HTR-8/SVneo (cell line): ENCODE results near the gene CCDC88C.
"Not testable (repeated sequence)": the region's sequence is repeated elsewhere in the genome, so short reads cannot be mapped to it uniquely, and the experiment has no call there.

Experiments
- DNase-seq: peaks from one replicate; pipeline ENCODE4 v3.0.0; 2011; ENCODE audit warnings: low spot score, mixed read lengths; ENCODE audit not compliant: insufficient read length
- FAIRE-seq: peaks from 2 replicates; lab custom pipeline; 2011; peaks lifted over from hg19 to GRCh38; lab: Jason Lieb, UNC

The CCDC88C gene

GRCh38 chr14:91280129-91280528 lies 137.5 kb downstream of the CCDC88C start:
- no peak for FAIRE-seq

GRCh38 chr14:91279354-91279753 lies 138.3 kb downstream of the CCDC88C start:
- no peak for FAIRE-seq
- DNase-seq = no peak

More at GRCh38 chr14:91280129-91280528, 137.5 kb downstream of the CCDC88C start:
- no peak for DNase-seq

- DNase-seq (no peak), FAIRE-seq (no peak)
Observed at GRCh38 chr14:91278383-91278715, 139.3 kb downstream of the CCDC88C start.

DNA sequence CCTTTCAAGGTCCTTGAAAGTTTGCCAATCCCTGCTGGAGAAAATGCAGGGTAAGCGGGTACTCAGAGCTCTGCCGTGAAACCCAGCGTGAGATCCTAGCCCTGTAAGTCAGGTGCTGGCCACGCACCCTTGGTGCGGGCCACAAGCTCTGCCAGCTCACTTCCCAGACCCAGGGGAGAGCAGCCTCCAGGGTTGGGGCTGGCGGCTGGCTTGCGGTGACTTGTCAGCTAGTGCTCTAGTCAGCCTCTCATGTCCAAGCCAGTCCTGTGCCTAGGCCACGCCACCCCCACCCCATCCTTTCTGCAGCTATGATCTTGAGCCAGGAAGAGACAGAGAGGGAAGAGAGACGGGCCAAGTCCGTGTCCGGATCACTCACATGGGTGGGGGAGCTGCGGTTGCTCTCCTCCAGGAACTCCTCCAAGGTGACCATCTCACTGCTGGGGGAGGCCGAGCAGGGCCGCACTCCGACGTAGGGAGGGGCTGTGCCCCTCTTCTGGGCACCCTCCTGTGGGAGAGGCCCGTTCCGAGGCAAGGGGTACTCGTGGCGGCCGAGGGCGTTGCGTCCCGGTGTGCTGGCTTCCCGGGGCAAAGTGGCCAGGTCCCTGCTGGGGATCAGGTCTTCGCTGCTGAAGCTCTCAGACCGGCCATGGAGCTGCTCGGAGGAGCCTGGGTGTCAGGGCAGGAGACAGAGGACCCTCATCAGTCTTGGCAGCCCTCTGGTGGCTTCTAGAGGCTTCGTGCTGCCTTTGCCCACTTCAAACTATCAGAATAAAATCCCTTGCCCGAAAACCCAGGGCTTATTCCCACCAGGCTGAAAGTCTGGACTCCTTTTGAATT lies 139.9 kb downstream of the CCDC88C start:
- DNase-seq = no peak
- no peak for FAIRE-seq

- DNase-seq (no peak), FAIRE-seq (no peak)
Observed at GRCh38 chr14:91274796-91275195, 142.8 kb downstream of the CCDC88C start.

DNA sequence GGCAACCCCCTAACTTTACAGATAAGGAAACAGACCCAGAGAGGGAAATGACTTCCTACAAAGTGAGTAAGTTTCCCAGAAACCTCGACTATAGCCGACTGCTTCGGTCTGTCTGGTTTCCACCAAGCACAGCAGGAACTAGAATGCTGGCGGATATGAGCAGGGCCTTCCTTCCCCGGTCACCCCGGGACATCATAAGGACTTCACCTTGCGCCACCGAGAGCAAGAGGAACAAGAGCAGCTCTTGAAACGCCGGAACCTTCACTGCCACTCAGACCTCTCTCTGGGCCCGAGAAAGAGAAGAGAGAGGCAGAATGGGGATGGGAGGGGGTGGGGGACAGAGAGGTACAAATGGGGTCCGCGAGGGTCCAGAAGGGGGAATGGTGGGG lies 143.7 kb downstream of the CCDC88C start:
- FAIRE-seq (no peak), DNase-seq (no peak)

GRCh38 chr14:91273273-91273884 lies 144.2 kb downstream of the CCDC88C start:
- no peak for FAIRE-seq
- DNase-seq = no peak

GRCh38 chr14:91272341-91273272 lies 145.0 kb downstream of the CCDC88C start:
- DNase-seq (no peak), FAIRE-seq (no peak)

DNA sequence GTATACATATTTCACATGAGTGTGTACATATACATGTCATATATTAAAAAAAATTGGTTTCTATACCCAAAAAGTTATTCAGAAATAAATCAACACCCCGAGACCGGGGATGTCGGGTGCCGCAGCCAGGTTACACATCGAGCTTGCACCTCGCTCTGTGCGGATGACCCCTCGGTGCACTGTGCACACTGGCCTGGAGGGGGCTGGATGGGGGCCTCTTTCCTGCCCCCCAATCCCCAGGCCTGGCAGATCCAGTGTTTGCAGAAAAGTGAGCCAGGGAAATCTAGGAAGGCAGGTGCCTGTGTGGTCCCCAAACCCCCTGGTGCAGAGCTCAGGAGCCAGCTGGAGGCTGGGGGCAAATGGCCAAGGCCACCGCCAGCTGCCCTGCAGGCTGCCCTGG lies 146.0 kb downstream of the CCDC88C start:
- FAIRE-seq = no peak
- DNase-seq = no peak

DNA sequence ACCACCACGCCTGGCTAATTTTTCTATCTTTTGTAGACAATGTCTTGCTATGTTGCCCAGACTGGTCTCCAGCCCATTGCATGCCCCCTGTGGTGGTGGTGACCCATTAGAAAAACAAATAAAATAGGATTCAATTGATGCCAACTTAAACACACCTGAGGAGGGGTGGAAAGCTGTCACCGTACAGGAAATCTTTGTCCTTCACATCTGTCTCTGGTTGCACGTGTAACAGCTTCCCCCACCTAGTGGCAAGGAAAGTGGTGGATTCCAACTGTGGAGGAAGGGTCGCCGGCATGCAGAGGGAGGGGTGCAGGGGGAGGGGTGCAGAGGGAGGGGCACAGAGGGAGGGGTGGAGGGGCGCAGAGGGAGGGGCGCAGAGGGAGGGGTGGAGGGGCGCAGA lies 147.0 kb downstream of the CCDC88C start:
- DNase-seq (no peak), FAIRE-seq (no peak)

- no peak for FAIRE-seq
- no peak for DNase-seq
Observed at GRCh38 chr14:91270188-91270587, 147.4 kb downstream of the CCDC88C start.

- no peak for DNase-seq
- FAIRE-seq = no peak
Observed at GRCh38 chr14:91269076-91269991, 148.3 kb downstream of the CCDC88C start.

GRCh38 chr14:91267965-91268437 lies 149.6 kb downstream of the CCDC88C start:
- DNase-seq = no peak
- no peak for FAIRE-seq

DNA sequence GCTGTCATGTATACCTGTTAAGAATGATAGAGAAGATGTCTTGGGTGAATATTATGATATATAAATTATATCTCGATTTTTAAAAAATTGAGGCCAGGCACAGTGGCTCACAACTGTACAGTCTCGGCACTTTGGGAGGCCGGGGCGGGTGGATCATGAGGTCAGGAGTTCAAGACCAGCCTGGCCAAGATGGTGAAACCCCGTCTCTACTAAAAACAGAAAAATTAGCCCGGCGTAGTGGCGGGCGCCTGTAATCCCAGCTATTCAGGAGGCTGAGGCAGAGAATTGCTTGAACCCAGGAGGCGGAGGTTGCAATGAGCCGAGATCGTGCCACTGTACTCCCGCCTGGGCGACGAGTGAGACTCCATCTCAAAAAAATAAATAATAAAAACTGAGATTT lies 151.3 kb downstream of the CCDC88C start:
- DNase-seq, FAIRE-seq: not testable (repeated sequence)

GRCh38 chr14:91265404-91265803 lies 152.2 kb downstream of the CCDC88C start:
- no peak for DNase-seq
- no peak for FAIRE-seq

DNA sequence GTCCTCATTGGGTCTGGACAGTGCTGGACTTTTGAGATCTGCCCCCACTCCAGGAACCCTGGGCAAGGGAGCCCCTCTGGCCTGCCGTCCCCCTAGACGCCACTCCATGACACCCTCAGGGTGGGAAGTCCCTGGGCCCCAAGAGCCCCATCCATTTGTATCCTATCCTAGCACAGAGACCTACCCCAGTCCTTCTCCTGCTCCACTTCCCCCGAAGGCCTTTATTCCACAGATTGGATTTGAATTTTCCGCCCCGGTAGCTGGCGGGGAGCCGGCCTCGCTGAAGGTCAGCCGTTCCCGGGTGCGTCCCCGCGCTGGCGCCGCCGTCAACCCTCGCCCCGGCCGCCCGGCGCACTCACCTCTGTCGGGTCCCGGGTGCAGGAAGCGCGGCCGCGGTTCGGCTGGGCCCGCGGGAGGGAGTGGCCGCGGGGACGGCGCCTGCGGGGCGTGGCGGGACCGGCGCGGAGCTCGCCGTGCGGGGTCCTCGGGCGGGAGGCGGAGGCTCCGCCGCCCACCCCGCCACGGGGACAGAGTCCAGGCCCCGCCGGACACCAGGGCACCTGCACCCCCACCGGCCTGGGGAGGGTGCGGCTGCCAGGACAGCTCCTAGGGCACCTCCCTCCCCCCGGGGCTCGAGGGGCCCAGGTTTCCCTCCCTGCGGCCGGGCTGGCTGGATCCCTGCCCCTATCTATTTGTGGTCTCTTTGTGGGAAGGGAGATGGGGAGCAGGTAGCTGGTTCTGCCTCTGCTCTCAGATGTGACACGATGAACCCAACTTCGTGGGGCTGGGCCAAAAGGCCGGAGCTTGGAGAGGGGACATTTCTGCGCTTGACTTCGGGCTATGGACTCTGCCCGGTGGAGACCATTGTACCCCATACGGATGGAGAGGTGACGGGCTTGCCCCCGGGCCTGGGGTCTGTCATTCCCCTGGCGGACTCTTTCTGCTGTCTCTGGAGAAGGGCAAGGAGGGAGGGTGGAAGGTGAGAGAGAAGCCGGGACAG lies 153.2 kb downstream of the CCDC88C start:
- FAIRE-seq (no peak), DNase-seq (no peak)

DNA sequence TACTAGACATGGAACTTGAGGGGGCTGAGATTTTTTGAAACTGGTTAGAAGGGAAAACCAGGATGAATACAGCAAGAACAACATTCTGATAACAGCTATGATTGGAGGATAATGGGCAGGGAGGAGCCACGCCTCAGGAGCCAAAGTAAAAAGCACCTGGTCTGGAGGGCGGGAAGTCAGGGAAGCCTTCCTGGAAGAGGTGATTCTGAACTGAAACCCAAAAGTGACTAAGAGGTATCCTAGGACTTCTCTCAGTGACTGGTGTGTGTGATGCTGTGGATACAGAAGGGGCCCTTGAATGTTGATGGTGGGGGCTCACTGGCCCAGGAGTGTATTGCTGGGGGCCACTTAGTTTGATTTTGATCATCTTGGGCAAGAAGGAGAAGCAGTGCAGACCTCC lies 154.3 kb downstream of the CCDC88C start:
- FAIRE-seq (no peak), DNase-seq (no peak)

DNA sequence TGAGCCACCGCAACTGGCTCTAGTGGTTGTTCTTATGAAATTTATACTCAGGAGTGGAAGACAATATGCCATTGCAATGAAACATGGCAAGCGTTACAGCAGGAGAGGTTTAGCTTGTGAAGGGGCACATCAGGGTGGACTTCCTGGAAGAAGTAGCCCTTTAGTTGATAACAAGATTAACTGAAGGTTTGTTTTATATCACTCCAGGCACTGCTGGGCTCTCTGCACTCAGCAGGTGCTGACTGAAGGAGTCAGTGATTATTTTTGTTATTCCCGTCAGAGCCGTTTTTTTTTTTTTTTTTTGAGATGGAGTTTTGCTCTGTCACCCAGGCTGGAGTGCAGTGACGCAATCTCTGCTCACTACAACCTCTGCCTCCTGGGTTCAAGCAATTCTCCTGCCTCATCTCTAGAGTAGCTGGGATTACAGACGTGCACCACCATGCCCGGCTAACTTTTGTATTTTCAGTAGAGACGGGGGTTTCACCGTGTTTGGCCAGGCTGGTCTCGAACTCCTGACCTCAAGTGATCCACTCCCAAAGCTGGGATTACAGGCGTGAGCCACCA lies 155.6 kb downstream of the CCDC88C start:
- DNase-seq = no peak
- FAIRE-seq = no peak
